ENCODE data around the gene REXO4. TPM values are rescaled to one million over a fixed set of nuclear protein-coding genes. Genes with fewer than 3 reads are reported as not detected.
A peak's percentile ranks its signal among the peaks of the same experiment; 100 is the strongest.

The REXO4 gene
- total and polyA plus RNA-seq, 2 of the 13 experiments (the other 11 are each of a cell fraction or from before 2014, with no cell fraction given), result 18.5 to 30.4 TPM

DNA sequence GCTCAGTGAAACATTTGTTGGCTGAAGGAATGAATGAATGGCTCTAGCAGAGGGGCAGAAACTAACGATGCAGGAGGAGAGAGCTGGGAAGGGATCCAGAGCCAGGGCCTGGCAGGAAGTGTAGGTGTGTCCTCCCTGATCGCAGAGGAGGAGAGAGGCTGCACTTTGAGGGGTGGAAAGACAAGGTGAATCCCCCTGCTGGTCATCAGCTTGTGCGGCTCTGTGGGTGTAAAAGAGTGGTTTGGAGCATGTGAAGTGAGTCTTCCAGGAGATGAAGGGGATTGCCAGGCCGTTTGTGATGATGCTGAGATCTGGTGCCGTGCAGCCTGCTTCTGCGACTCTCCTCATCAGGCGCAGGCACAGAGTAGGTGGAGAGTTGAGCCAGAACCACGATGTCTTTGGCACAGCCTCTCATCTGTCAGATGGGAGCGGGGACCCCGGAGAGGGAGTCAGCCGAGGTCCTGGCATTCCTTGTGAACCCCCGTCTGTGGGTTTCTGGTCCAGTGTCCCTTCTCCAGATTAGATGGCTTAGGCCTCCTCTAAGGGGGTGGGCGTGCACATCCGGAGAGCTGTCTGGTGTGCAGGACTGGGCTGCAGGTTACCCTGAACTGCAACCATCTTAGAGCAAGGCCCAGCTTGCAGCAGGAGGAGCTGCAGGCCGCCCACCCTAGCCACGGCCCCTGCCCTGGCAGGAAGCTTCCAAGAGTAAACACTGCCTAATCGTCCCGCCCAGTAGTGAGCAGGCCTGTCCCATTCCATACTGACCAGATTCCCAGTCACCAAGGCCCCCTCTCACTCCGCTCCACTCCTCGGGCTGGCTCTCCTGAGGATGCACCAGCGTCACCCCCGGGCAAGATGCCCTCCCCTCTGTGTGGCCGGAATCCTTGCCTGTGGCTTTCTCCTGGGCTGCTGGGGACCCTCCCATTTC lies 4.1 kb upstream of the REXO4 start, which contains the start of gene ADAMTS13 (continued):
- TF ChIP-seq, protein P1, sequence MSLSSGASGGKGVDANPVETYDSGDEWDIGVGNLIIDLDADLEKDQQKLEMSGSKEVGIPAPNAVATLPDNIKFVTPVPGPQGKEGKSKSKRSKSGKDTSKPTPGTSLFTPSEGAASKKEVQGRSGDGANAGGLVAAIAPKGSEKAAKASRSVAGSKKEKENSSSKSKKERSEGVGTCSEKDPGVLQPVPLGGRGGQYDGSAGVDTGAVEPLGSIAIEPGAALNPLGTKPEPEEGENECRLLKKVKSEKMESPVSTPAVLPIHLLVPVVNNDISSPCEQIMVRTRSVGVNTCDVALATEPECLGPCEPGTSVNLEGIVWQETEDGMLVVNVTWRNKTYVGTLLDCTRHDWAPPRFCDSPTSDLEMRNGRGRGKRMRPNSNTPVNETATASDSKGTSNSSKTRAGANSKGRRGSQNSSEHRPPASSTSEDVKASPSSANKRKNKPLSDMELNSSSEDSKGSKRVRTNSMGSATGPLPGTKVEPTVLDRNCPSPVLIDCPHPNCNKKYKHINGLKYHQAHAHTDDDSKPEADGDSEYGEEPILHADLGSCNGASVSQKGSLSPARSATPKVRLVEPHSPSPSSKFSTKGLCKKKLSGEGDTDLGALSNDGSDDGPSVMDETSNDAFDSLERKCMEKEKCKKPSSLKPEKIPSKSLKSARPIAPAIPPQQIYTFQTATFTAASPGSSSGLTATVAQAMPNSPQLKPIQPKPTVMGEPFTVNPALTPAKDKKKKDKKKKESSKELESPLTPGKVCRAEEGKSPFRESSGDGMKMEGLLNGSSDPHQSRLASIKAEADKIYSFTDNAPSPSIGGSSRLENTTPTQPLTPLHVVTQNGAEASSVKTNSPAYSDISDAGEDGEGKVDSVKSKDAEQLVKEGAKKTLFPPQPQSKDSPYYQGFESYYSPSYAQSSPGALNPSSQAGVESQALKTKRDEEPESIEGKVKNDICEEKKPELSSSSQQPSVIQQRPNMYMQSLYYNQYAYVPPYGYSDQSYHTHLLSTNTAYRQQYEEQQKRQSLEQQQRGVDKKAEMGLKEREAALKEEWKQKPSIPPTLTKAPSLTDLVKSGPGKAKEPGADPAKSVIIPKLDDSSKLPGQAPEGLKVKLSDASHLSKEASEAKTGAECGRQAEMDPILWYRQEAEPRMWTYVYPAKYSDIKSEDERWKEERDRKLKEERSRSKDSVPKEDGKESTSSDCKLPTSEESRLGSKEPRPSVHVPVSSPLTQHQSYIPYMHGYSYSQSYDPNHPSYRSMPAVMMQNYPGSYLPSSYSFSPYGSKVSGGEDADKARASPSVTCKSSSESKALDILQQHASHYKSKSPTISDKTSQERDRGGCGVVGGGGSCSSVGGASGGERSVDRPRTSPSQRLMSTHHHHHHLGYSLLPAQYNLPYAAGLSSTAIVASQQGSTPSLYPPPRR (CRISPR knock-in tag; IDR thresholded peaks at IDR 0.05; ENCODE audit: borderline replicate concordance), result peak; percentile 37; the same call in 1 of the 2 replicates
- TF ChIP-seq ZNF768 (CRISPR knock-in tag; IDR thresholded peaks at IDR 0.05) (no peak), EZH2 (conservative IDR thresholded peaks at IDR 0.05; ENCODE audit: low read depth, low read length) (no peak), ZNF564 (CRISPR knock-in tag; IDR thresholded peaks at IDR 0.05) (no peak), KAT8 (CRISPR knock-in tag; IDR thresholded peaks at IDR 0.05) (0 out of 2 replicates have a peak, but pooled peaks have one; percentile 22), IRF2 (CRISPR knock-in tag; IDR thresholded peaks at IDR 0.05) (0 out of 2 replicates have a peak, but pooled peaks have one; percentile 16), ZSCAN29 (CRISPR knock-in tag; conservative IDR thresholded peaks at IDR 0.05) (0 out of 2 replicates have a peak, but pooled peaks have one; percentile 27), ZNF720 (CRISPR knock-in tag; IDR thresholded peaks at IDR 0.05) (no peak), SRY (CRISPR knock-in tag; IDR thresholded peaks at IDR 0.05) (no peak), ZFP36L1 (CRISPR knock-in tag; IDR thresholded peaks at IDR 0.05) (no peak)
- TF ChIP-seq, protein P2, sequence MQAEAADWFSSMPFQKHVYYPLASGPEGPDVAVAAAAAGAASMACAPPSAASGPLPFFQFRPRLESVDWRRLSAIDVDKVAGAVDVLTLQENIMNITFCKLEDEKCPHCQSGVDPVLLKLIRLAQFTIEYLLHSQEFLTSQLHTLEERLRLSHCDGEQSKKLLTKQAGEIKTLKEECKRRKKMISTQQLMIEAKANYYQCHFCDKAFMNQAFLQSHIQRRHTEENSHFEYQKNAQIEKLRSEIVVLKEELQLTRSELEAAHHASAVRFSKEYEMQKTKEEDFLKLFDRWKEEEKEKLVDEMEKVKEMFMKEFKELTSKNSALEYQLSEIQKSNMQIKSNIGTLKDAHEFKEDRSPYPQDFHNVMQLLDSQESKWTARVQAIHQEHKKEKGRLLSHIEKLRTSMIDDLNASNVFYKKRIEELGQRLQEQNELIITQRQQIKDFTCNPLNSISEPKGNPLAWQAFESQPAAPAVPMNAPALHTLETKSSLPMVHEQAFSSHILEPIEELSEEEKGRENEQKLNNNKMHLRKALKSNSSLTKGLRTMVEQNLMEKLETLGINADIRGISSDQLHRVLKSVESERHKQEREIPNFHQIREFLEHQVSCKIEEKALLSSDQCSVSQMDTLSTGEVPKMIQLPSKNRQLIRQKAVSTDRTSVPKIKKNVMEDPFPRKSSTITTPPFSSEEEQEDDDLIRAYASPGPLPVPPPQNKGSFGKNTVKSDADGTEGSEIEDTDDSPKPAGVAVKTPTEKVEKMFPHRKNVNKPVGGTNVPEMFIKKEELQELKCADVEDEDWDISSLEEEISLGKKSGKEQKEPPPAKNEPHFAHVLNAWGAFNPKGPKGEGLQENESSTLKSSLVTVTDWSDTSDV (CRISPR knock-in tag; IDR thresholded peaks at IDR 0.05), result 0 out of 2 replicates have a peak, but pooled peaks have one; percentile 50
- TF ChIP-seq, protein P3, sequence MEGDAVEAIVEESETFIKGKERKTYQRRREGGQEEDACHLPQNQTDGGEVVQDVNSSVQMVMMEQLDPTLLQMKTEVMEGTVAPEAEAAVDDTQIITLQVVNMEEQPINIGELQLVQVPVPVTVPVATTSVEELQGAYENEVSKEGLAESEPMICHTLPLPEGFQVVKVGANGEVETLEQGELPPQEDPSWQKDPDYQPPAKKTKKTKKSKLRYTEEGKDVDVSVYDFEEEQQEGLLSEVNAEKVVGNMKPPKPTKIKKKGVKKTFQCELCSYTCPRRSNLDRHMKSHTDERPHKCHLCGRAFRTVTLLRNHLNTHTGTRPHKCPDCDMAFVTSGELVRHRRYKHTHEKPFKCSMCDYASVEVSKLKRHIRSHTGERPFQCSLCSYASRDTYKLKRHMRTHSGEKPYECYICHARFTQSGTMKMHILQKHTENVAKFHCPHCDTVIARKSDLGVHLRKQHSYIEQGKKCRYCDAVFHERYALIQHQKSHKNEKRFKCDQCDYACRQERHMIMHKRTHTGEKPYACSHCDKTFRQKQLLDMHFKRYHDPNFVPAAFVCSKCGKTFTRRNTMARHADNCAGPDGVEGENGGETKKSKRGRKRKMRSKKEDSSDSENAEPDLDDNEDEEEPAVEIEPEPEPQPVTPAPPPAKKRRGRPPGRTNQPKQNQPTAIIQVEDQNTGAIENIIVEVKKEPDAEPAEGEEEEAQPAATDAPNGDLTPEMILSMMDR (CRISPR knock-in tag; IDR thresholded peaks at IDR 0.05), result peak; percentile 59
- TF ChIP-seq, protein P4, sequence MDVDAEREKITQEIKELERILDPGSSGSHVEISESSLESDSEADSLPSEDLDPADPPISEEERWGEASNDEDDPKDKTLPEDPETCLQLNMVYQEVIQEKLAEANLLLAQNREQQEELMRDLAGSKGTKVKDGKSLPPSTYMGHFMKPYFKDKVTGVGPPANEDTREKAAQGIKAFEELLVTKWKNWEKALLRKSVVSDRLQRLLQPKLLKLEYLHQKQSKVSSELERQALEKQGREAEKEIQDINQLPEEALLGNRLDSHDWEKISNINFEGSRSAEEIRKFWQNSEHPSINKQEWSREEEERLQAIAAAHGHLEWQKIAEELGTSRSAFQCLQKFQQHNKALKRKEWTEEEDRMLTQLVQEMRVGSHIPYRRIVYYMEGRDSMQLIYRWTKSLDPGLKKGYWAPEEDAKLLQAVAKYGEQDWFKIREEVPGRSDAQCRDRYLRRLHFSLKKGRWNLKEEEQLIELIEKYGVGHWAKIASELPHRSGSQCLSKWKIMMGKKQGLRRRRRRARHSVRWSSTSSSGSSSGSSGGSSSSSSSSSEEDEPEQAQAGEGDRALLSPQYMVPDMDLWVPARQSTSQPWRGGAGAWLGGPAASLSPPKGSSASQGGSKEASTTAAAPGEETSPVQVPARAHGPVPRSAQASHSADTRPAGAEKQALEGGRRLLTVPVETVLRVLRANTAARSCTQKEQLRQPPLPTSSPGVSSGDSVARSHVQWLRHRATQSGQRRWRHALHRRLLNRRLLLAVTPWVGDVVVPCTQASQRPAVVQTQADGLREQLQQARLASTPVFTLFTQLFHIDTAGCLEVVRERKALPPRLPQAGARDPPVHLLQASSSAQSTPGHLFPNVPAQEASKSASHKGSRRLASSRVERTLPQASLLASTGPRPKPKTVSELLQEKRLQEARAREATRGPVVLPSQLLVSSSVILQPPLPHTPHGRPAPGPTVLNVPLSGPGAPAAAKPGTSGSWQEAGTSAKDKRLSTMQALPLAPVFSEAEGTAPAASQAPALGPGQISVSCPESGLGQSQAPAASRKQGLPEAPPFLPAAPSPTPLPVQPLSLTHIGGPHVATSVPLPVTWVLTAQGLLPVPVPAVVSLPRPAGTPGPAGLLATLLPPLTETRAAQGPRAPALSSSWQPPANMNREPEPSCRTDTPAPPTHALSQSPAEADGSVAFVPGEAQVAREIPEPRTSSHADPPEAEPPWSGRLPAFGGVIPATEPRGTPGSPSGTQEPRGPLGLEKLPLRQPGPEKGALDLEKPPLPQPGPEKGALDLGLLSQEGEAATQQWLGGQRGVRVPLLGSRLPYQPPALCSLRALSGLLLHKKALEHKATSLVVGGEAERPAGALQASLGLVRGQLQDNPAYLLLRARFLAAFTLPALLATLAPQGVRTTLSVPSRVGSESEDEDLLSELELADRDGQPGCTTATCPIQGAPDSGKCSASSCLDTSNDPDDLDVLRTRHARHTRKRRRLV (CRISPR knock-in tag; IDR thresholded peaks at IDR 0.05), result no peak
